Activated CD8-positive, alpha-beta T cell treated with anti-CD3 and anti-CD28 coated beads for 36 hours (primary cell): ENCODE results near the gene UTP4. TPM values are rescaled to one million over a fixed set of nuclear protein-coding genes. Genes with fewer than 3 reads are reported as not detected.

Source experiments
- ATAC-seq: fragments of 200-7000 bp; cut with Tn5 transposase; one replicate; pipeline ENCODE4 v1.10.0; 2021; ENCODE audit warnings: mild to moderate bottlenecking, moderate library complexity
- CTCF ChIA-PET: fragments of 350-600 bp; sonication (Branson Sonifier 250); formaldehyde crosslinking; loops from one replicate; lab custom pipeline; 2021; ENCODE audit warnings: antibody characterized with exemption; lab: Charles Lee
- POLR2A ChIA-PET: fragments of 350-600 bp; sonication (Branson Sonifier 250); formaldehyde crosslinking; loops from one replicate; lab custom pipeline; 2021; ENCODE audit warnings: antibody characterized with exemption; lab: Charles Lee
- DNase-seq: peaks from one replicate; pipeline ENCODE4 v3.0.0-alpha.2; 2020
- H3K27ac Mint-ChIP-seq: one replicate; pipeline ENCODE4 v1.8.0; 2021; ENCODE audit warnings: mild to moderate bottlenecking, mixed read lengths
- H3K27me3 Mint-ChIP-seq: one replicate; pipeline ENCODE4 v1.8.0; 2021; ENCODE audit warnings: mixed read lengths
- H3K36me3 Mint-ChIP-seq: one replicate; pipeline ENCODE4 v1.8.0; 2021; ENCODE audit warnings: low read depth, mixed read lengths
- H3K4me1 Mint-ChIP-seq: one replicate; pipeline ENCODE4 v1.8.0; 2021; ENCODE audit warnings: low read depth, mixed read lengths
- H3K4me3 Mint-ChIP-seq: one replicate; pipeline ENCODE4 v1.8.0; 2021; ENCODE audit warnings: mild to moderate bottlenecking, moderate library complexity, mixed read lengths
- H3K9me3 Mint-ChIP-seq: one replicate; pipeline ENCODE4 v1.8.0; 2021; ENCODE audit warnings: mixed read lengths
- CTCF ChIP-seq: fragments of 200-600 bp; IDR thresholded peaks from one replicate; pipeline ENCODE4 v1.8.0; 2022; ENCODE audit warnings: antibody characterized with exemption, mild to moderate bottlenecking
- intact Hi-C: fragments of 100-400 bp; cut with micrococcal nuclease; formaldehyde crosslinking; loops from one replicate; pipeline ENCODE4 v1.10.0; 2022
- total RNA-seq, 2 experiments: library from RNA; stranded (reverse); gene quantifications; one replicate each; pipeline ENCODE4 v1.2.3, GENCODE V29; 2021

UTP4 gene
- total RNA-seq, 2 experiments from 2014 or later, result 112 to 121 TPM

- H3K36me3 Mint-ChIP-seq, result peaks cover 14% of the 10 kb centered on the region
- no peaks in the 10 kb centered on the region for H3K9me3 Mint-ChIP-seq
- intact Hi-C loops, result no loop called here
- H3K4me3 Mint-ChIP-seq, result no peak overlapping the region
- TF ChIP-seq CTCF, result no peak
- CTCF ChIA-PET, result interaction anchor here (5.5 kb wide), 1 partner anchor 12 kb away, joined by 73 read pairs; no protein-coding TSS in a partner anchor
- no peak overlapping the region for H3K27ac Mint-ChIP-seq
- peaks cover 11% of the 10 kb centered on the region for H3K4me1 Mint-ChIP-seq
- peaks cover 24% of the 10 kb centered on the region for H3K27me3 Mint-ChIP-seq
- no peak for ATAC-seq
- POLR2A ChIA-PET, result no interaction called here
- DNase-seq, result no peak
Measured at GRCh38 chr16:69110406-69110805, 22.0 kb upstream of the UTP4 start.

GRCh38 chr16:69111216-69111875 is 21.1 kb upstream of the UTP4 start:
- intact Hi-C loops, result no loop called here

GRCh38 chr16:69111876-69112230 is 20.6 kb upstream of the UTP4 start:
- intact Hi-C loops, result no loop called here
- H3K27ac Mint-ChIP-seq, result no peak overlapping the region
- CTCF ChIA-PET, result interaction anchor here (1.3 to 5.5 kb wide), 7 partner anchors 9 to 522 kb away, joined by 3 to 73 read pairs (median 4); no protein-coding TSS in a partner anchor
- H3K27me3 Mint-ChIP-seq, result peaks cover 18% of the 10 kb centered on the region
- H3K36me3 Mint-ChIP-seq, result peaks cover 14% of the 10 kb centered on the region
- H3K9me3 Mint-ChIP-seq, result no peaks in the 10 kb centered on the region
- no peak overlapping the region for H3K4me3 Mint-ChIP-seq
- POLR2A ChIA-PET, result no interaction called here
- peaks cover 5% of the 10 kb centered on the region for H3K4me1 Mint-ChIP-seq
- ATAC-seq (no peak), DNase-seq (no peak)
- no peak for TF ChIP-seq CTCF

More at GRCh38 chr16:69111216-69111875, 21.1 kb upstream of the UTP4 start:
- ChIA-PET POLR2A (no interaction called here), CTCF (interaction anchor here (1.3 to 5.5 kb wide), 4 partner anchors 11 to 521 kb away, joined by 3 to 73 read pairs (median 8); no protein-coding TSS in a partner anchor)
- no peak for ATAC-seq
- Mint-ChIP-seq H3K27ac (no peak overlapping the region), H3K4me1 (peaks cover 7% of the 10 kb centered on the region), H3K4me3 (no peak overlapping the region), H3K36me3 (peaks cover 14% of the 10 kb centered on the region), H3K27me3 (peaks cover 20% of the 10 kb centered on the region), H3K9me3 (no peaks in the 10 kb centered on the region)
- no peak for DNase-seq
- no peak for TF ChIP-seq CTCF

- peak; percentile 79 for TF ChIP-seq CTCF
- Mint-ChIP-seq H3K36me3 (peaks cover 14% of the 10 kb centered on the region), H3K27ac (no peak overlapping the region), H3K9me3 (no peaks in the 10 kb centered on the region), H3K4me1 (peaks cover under 1% of the 10 kb centered on the region), H3K4me3 (no peak overlapping the region), H3K27me3 (peaks cover 13% of the 10 kb centered on the region)
- ChIA-PET POLR2A (interaction anchor here (1.2 kb wide), 1 partner anchor 13 kb away, joined by 3 read pairs; no protein-coding TSS in a partner anchor), CTCF (interaction anchor here (0.6 to 5.5 kb wide), 14 partner anchors 10 to 522 kb away, joined by 3 to 73 read pairs (median 4); partner anchors contain the start of gene TANGO6)
- ATAC-seq (peak; percentile 91), DNase-seq (peak; percentile 74)
- intact Hi-C loops, result no loop called here
Measured at GRCh38 chr16:69112285-69113129, 19.9 kb upstream of the UTP4 start.
